Measurements from ENCODE around the gene FAM9C.

DNA sequence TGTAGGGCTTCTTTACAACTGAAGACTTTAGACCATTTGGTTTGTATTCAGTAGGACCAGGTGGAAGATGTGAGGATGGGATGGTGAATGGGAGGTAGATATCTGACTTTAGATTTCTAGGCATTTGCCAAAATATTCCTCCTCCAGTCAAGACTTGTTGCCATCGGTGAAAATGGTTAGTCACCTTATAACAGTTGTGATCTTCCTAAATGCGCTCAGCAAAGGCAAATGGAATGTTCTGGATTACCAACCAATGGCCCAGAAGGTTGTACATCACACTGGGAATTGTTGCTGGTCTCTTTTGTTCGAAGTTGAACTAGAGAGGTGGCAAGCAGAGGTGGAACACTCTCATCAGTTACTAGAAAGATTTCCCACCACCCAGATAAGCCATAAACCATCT, 35.6 kb downstream of the FAM9C start:
- TF ChIP-seq CAMTA2 (CRISPR knock-in tag; conservative IDR thresholded peaks at IDR 0.05) (no peak), POLR2A (conservative IDR thresholded peaks at IDR 0.05) (no peak), HDGF (IDR thresholded peaks at IDR 0.05) (no peak), MEIS2 (IDR thresholded peaks at IDR 0.05; ENCODE audit: partially characterized antibody) (no peak), ATF2 (CRISPR knock-in tag; IDR thresholded peaks at IDR 0.05) (no peak), KAT2B (IDR thresholded peaks at IDR 0.05; ENCODE audit: low read depth, low read length) (no peak), RFX5 (IDR thresholded peaks at IDR 0.05; ENCODE audit: low read depth, low read length) (no peak), TBP (optimal IDR thresholded peaks at IDR 0.05; ENCODE audit: low read depth, low read length) (no peak)
- TF ChIP-seq, protein P1, sequence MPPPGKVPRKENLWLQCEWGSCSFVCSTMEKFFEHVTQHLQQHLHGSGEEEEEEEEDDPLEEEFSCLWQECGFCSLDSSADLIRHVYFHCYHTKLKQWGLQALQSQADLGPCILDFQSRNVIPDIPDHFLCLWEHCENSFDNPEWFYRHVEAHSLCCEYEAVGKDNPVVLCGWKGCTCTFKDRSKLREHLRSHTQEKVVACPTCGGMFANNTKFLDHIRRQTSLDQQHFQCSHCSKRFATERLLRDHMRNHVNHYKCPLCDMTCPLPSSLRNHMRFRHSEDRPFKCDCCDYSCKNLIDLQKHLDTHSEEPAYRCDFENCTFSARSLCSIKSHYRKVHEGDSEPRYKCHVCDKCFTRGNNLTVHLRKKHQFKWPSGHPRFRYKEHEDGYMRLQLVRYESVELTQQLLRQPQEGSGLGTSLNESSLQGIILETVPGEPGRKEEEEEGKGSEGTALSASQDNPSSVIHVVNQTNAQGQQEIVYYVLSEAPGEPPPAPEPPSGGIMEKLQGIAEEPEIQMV (tag; conservative IDR thresholded peaks at IDR 0.05; ENCODE audit: low read depth) = no peak
- TF ChIP-seq, protein P2, sequence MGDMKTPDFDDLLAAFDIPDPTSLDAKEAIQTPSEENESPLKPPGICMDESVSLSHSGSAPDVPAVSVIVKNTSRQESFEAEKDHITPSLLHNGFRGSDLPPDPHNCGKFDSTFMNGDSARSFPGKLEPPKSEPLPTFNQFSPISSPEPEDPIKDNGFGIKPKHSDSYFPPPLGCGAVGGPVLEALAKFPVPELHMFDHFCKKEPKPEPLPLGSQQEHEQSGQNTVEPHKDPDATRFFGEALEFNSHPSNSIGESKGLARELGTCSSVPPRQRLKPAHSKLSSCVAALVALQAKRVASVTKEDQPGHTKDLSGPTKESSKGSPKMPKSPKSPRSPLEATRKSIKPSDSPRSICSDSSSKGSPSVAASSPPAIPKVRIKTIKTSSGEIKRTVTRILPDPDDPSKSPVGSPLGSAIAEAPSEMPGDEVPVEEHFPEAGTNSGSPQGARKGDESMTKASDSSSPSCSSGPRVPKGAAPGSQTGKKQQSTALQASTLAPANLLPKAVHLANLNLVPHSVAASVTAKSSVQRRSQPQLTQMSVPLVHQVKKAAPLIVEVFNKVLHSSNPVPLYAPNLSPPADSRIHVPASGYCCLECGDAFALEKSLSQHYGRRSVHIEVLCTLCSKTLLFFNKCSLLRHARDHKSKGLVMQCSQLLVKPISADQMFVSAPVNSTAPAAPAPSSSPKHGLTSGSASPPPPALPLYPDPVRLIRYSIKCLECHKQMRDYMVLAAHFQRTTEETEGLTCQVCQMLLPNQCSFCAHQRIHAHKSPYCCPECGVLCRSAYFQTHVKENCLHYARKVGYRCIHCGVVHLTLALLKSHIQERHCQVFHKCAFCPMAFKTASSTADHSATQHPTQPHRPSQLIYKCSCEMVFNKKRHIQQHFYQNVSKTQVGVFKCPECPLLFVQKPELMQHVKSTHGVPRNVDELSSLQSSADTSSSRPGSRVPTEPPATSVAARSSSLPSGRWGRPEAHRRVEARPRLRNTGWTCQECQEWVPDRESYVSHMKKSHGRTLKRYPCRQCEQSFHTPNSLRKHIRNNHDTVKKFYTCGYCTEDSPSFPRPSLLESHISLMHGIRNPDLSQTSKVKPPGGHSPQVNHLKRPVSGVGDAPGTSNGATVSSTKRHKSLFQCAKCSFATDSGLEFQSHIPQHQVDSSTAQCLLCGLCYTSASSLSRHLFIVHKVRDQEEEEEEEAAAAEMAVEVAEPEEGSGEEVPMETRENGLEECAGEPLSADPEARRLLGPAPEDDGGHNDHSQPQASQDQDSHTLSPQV (IDR thresholded peaks at IDR 0.05) = no peak
